Measurements from ENCODE around the gene TPGS1. TPM values are rescaled to one million over a fixed set of nuclear protein-coding genes. Genes with fewer than 3 reads are reported as not detected.

Gene TPGS1
- 29.6 TPM for total RNA-seq

GRCh38 chr19:507286-508203, at the start of gene TPGS1:
TPGS1 (plus strand) TSS chr19:507497; CDS start chr19:507507, 10 bp downstream.
- peak within 1 kb of the TSS; percentile 96 for H3K4me3 ChIP-seq (ENCODE audit: low read length)
- H3K27me3 ChIP-seq (ENCODE audit: insufficient read depth, low read length): no peaks in the 10 kb centered on the region
- H3K4me1 ChIP-seq (ENCODE audit: insufficient read depth, low read length): peaks cover 61% of the 10 kb centered on the region
- H3K9me3 ChIP-seq (ENCODE audit: low read depth, low read length): no peaks in the 10 kb centered on the region

GRCh38 chr19:457636-458035, 49.7 kb upstream of the TPGS1 start:
- H3K4me1 ChIP-seq (ENCODE audit: insufficient read depth, low read length): no peaks in the 10 kb centered on the region
- H3K4me3 ChIP-seq (ENCODE audit: low read length): no peak overlapping the region
- H3K9me3 ChIP-seq (ENCODE audit: low read depth, low read length): no peaks in the 10 kb centered on the region
- peaks cover 12% of the 10 kb centered on the region for H3K27me3 ChIP-seq (ENCODE audit: insufficient read depth, low read length)

DNA sequence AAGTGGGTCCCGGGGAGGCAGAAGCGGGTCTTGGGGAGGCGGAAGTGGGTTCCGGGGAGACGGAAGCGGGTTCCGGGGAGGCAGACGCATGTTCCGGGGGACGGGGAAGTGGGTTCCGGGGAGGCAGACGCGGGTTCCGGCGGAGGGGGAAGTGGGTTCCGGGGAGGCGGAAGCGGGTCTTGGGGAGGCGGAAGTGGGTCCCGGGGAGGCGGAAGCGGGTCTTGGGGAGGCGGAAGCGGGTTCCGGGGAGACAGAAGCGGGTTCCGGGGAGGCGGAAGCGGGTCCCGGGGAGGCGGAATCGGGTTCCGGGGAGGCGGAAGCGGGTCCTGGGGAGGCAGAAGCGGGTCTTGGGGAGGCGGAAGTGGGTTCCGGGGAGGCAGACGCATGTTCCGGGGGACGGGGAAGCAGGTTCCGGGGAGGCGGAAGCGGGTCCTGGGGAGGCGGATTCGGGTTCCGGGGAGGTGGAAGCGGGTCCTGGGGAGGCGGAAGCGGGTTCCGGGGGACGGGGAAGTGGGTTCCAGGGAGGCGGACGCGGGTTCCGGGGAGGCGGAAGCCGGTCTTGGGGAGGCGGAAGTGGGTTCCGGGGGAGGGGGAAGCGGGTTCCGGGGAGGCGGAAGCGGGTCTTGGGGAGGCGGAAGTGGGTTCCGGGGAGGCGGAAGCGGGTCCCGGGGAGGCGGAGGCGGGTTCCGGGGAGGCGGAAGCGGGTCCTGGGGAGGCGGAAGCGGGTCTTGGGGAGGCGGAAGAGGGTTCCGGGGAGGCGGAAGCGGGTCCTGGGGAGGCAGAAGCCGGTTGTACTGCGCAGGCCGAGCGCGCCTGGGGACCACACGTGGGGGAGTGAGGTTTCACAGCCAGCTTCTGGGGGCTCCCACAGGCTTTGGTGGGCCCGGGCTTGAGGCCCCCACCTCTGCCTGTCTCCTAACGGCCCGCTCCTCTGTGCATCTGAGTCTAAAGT, 48.9 kb upstream of the TPGS1 start:
- Histone ChIP-seq H3K27me3 (ENCODE audit: insufficient read depth, low read length) (peaks cover 14% of the 10 kb centered on the region), H3K4me3 (ENCODE audit: low read length) (no peak overlapping the region), H3K4me1 (ENCODE audit: insufficient read depth, low read length) (no peaks in the 10 kb centered on the region), H3K9me3 (ENCODE audit: low read depth, low read length) (no peaks in the 10 kb centered on the region)

- H3K27me3 ChIP-seq (ENCODE audit: insufficient read depth, low read length): peaks cover 14% of the 10 kb centered on the region
- H3K4me3 ChIP-seq (ENCODE audit: low read length): no peak overlapping the region
- no peaks in the 10 kb centered on the region for H3K4me1 ChIP-seq (ENCODE audit: insufficient read depth, low read length)
- H3K9me3 ChIP-seq (ENCODE audit: low read depth, low read length): no peaks in the 10 kb centered on the region
These were observed 47.4 kb upstream of the TPGS1 start for GRCh38 chr19:459724-460511.

- Histone ChIP-seq H3K4me1 (ENCODE audit: insufficient read depth, low read length) (no peaks in the 10 kb centered on the region), H3K9me3 (ENCODE audit: low read depth, low read length) (no peaks in the 10 kb centered on the region), H3K4me3 (ENCODE audit: low read length) (no peak within 1 kb of the TSS)
These were observed 46.2 kb upstream of the TPGS1 start, which contains the start of gene SHC2 for GRCh38 chr19:460877-461720. SHC2 (minus strand) TSS chr19:461033; CDS start chr19:460996, 37 bp downstream.

DNA sequence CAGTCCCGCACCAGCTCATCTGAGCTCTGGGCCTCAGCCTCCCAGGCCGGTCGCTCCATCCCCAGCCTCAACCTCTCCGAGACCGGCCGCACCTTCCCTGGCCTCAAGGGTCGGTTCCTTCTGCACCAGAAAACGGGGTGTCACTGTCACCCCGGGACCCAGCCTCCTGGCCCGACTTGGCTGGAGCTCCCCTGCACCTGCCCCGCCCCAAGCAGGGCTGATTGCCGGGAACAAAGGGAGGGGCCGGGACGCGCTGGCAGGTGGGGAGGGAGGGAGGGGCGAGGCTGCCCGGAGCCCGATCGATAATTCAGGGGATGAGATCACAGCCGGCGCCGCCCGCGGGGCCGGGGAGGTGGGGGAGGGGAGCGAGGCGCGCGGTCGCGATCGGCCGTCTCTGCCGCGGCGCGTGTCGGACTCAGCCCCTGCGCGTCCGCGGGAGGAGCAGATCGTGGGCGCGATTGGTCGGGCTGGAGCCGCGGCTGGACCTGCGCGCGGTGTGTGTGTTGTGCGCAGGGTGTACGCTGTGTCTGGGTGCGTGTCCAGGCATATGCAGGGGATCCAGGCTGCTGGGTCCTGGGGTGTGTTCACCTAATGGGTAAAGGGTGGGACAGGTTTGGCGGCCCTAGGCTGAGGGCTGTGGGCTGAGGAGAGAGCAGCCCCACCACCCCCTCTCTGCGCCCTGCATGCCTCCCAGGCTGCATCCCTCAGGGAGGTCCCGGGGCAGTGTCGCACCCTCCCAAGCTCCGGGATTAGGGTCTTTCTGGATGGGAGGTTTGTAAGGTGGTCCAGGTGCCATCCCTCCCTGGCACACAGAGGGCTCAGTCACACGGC, 45.4 kb upstream of the TPGS1 start:
- no peaks in the 10 kb centered on the region for H3K9me3 ChIP-seq (ENCODE audit: low read depth, low read length)
- peaks cover 14% of the 10 kb centered on the region for H3K27me3 ChIP-seq (ENCODE audit: insufficient read depth, low read length)
- H3K4me1 ChIP-seq (ENCODE audit: insufficient read depth, low read length): no peaks in the 10 kb centered on the region
- H3K4me3 ChIP-seq (ENCODE audit: low read length): no peak overlapping the region

More at GRCh38 chr19:460877-461720, 46.2 kb upstream of the TPGS1 start, which contains the start of gene SHC2:
- H3K27me3 ChIP-seq (ENCODE audit: insufficient read depth, low read length): peaks cover 14% of the 10 kb centered on the region

DNA sequence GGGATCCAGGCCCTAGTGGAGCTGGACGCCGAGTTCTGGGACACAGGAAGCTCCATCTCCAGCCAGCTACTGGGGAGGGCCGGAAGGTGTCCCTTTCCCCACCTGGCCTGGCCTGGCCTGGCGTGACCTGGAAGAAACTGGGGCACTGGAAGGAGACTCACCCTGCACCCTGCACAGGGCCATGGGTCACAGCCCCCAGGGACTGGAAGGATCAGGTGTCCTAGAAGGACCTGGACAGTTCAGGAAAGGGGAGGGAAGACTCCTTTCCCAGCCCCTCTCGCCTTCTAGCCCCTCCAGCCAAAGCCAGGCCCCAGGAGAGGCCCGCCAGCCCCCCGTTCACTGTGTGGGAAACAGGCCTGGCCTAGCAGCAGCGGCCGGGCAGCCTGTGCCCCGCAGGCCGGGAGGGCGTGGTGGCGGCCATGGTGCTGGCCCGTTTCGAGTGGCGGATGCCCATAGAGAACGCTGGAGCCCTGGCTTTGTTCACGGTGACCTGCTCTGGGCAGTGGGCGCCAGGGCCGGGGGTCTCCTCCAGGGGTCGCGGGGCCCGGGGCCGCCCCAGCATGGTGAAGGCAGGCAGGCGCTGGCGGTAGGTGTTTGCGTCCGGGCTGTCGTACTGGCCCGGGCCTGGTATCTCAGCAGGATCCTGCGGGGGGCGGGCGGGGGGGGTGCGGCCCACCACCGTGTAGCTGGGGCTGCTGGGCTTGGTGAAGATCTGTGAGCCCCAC, 43.7 kb upstream of the TPGS1 start:
- Histone ChIP-seq H3K9me3 (ENCODE audit: low read depth, low read length) (no peaks in the 10 kb centered on the region), H3K27me3 (ENCODE audit: insufficient read depth, low read length) (peaks cover 14% of the 10 kb centered on the region), H3K4me3 (ENCODE audit: low read length) (no peak overlapping the region), H3K4me1 (ENCODE audit: insufficient read depth, low read length) (no peaks in the 10 kb centered on the region)

DNA sequence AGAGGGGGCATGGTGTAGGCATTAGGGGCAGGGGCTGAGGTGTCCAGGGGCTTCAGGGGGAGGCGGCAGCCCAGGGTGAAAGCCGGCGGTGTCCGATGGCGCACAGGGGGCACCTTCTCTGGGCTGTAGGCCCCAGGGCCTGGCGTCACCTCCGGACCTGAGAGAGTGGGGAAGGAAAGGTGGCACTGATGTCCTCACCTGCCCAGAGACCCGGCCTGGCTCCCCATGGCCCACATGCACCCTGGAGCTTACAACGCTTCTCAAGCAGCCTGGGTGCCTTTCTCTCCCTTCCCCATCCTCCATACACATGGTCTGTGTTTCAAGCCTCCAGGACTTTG, 43.1 kb upstream of the TPGS1 start:
- H3K27me3 ChIP-seq (ENCODE audit: insufficient read depth, low read length): peaks cover 14% of the 10 kb centered on the region
- no peaks in the 10 kb centered on the region for H3K4me1 ChIP-seq (ENCODE audit: insufficient read depth, low read length)
- H3K9me3 ChIP-seq (ENCODE audit: low read depth, low read length): no peaks in the 10 kb centered on the region
- no peak overlapping the region for H3K4me3 ChIP-seq (ENCODE audit: low read length)

DNA sequence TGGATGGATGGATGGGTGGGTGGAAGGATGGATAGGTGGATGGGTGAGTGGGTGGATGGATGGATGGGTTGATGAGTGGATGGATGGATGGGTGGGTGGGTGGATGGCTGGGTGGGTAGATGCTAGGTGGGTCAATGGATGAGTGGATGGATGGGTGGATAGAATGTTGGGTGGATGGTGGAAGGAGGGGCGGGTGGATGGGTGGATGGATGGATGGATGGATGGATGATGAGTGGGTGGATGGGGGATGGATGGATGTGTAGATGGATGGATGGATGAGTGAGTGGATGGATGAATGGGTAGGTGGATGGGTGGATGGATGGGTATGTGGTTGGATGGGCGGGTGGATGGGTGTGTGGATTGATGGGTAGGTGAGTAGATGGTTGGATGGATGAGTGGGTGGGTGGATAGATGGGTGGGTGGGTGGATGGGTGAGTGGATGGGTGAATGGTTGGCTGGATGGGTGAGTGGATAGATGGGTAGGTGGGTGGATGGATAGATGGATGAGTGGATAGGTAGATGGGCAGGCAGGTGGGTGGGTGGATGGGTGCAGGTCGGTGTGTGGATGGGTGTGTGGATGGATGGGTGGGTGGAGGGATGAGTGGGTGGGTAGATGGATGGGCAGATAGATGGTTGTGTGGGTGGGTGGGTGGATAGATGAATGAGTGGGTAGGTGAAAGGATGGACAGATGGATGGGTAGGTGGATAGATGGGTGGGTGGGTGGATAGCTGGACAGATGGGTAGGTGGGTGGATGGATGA, 42.1 kb upstream of the TPGS1 start:
- peaks cover 8% of the 10 kb centered on the region for H3K27me3 ChIP-seq (ENCODE audit: insufficient read depth, low read length)
- no peak overlapping the region for H3K4me3 ChIP-seq (ENCODE audit: low read length)
- no peaks in the 10 kb centered on the region for H3K9me3 ChIP-seq (ENCODE audit: low read depth, low read length)
- no peaks in the 10 kb centered on the region for H3K4me1 ChIP-seq (ENCODE audit: insufficient read depth, low read length)

- no peaks in the 10 kb centered on the region for H3K9me3 ChIP-seq (ENCODE audit: low read depth, low read length)
- no peaks in the 10 kb centered on the region for H3K4me1 ChIP-seq (ENCODE audit: insufficient read depth, low read length)
- no peak overlapping the region for H3K4me3 ChIP-seq (ENCODE audit: low read length)
- H3K27me3 ChIP-seq (ENCODE audit: insufficient read depth, low read length): peaks cover 2% of the 10 kb centered on the region
These were observed 39.7 kb upstream of the TPGS1 start for GRCh38 chr19:467554-467953.

DNA sequence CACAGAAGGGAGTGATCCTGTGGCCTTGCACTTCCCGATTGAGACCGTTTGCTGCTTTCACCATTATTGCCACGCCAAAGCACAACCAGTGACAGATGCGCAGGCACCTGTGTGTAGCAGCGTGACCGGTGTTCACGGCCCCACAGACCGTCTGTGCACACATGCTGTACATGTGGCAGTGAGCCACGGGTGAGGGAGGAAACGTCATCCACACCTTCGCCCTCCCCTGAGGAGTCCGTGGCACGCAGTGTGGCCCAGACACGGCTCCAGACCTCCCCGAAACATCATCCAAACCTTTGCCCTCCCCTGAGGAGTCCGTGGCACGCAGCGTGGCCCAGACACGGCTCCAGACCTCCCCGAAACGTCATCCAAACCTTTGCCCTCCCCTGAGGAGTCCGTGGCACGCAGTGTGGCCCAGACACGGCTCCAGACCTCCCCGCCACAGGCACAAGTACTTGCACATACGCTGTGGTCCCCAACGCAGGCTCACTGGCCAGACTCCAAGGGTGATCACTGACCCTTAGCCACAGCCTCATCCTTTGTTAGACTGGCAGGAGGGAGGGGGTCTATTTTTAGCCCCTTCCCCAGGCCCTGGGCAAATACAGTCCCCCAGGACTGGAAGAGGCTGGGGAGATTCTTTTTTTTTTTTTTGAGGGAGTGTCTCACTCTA, 38.6 kb upstream of the TPGS1 start:
- Histone ChIP-seq H3K9me3 (ENCODE audit: low read depth, low read length) (no peaks in the 10 kb centered on the region), H3K4me3 (ENCODE audit: low read length) (no peak overlapping the region), H3K4me1 (ENCODE audit: insufficient read depth, low read length) (no peaks in the 10 kb centered on the region), H3K27me3 (ENCODE audit: insufficient read depth, low read length) (no peaks in the 10 kb centered on the region)

- Histone ChIP-seq H3K4me3 (ENCODE audit: low read length) (no peak overlapping the region), H3K27me3 (ENCODE audit: insufficient read depth, low read length) (no peaks in the 10 kb centered on the region), H3K4me1 (ENCODE audit: insufficient read depth, low read length) (no peaks in the 10 kb centered on the region), H3K9me3 (ENCODE audit: low read depth, low read length) (no peaks in the 10 kb centered on the region)
These were observed 37.5 kb upstream of the TPGS1 start for GRCh38 chr19:469833-470232.

Measured in mononuclear cell (primary cell).